ENCODE data around the gene RGS7. TPM values are rescaled to one million over a fixed set of nuclear protein-coding genes. Genes with fewer than 3 reads are reported as not detected.

The RGS7 gene
- total RNA-seq, 1 donor from 2014 or later = 2.5 TPM

GRCh38 chr1:240734001-240734400 is 623.0 kb downstream of the RGS7 start:
- H3K27me3 Mint-ChIP-seq = peaks cover 3% of the 10 kb centered on the region
- no peak for TF ChIP-seq CTCF (conservative IDR thresholded peaks at IDR 0.05)
- peaks cover 7% of the 10 kb centered on the region for H3K4me1 Mint-ChIP-seq (ENCODE audit: unreplicated experiment)
- no peaks in the 10 kb centered on the region for H3K9me3 Mint-ChIP-seq
- H3K27ac Mint-ChIP-seq = no peak overlapping the region
- H3K36me3 Mint-ChIP-seq = no peaks in the 10 kb centered on the region
- DNase-seq (ENCODE audit: extremely low spot score, unreplicated experiment) = no peak
- H3K4me3 Mint-ChIP-seq = no peak overlapping the region

DNA sequence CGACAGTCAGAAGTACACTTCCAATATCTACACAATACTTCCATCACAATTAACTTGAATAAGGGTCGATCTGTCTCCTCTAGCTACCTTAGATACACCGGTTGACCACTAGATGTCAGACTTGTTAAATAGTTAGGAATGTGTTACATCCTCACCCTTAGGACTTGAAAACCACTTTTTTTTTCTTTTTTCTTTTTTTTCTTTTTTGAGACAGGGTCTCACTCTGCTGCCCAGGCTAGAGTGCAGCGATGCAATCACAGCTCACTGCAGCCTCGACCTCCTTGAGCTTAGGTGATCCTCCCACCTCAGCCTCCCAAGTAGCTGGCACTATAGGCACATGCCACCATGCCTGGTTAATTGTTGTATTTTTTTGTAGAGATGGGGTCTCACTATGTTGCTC is 624.6 kb downstream of the RGS7 start:
- H3K27me3 Mint-ChIP-seq = peaks cover 3% of the 10 kb centered on the region
- DNase-seq (ENCODE audit: extremely low spot score, unreplicated experiment) = no peak

More for the DNA sequence above, 624.6 kb downstream of the RGS7 start:
- TF ChIP-seq CTCF (conservative IDR thresholded peaks at IDR 0.05) = peak; percentile 83
- H3K27ac Mint-ChIP-seq = no peak overlapping the region
- H3K36me3 Mint-ChIP-seq = no peaks in the 10 kb centered on the region
- H3K9me3 Mint-ChIP-seq = no peaks in the 10 kb centered on the region
- H3K4me1 Mint-ChIP-seq (ENCODE audit: unreplicated experiment) = peaks cover 7% of the 10 kb centered on the region
- no peak overlapping the region for H3K4me3 Mint-ChIP-seq

Small RNA genes lying within 50 kb of the gene (microRNA-seq; reads per million reads assigned to microRNA genes)
- not detected for gene MIR3123

Other genes with a start within 250 kb of the RGS7 start
- 79.9 and 84.0 TPM in 2 replicates for gene FH, start 162.6 kb upstream of the RGS7 start, total RNA-seq (ENCODE audit: low replicate concordance)
- gene KMO, start 175.2 kb upstream of the RGS7 start, total RNA-seq (ENCODE audit: low replicate concordance) = 0.17 and 1.1 TPM in 2 replicates